T-cell (primary cell): Measurements from ENCODE around the gene AGAP9. TPM values are rescaled to one million over a fixed set of nuclear protein-coding genes. Genes with fewer than 3 reads are reported as not detected.
"Not testable (repeated sequence)": the region's sequence is repeated elsewhere in the genome, so short reads cannot be mapped to it uniquely, and the experiment has no call there.

ENCODE experiments used
- ATAC-seq, 4 experiments: fragments of 200-7000 bp in 3 of 4; fragments of 150-1000 bp in 1 of 4; cut with Tn5 transposase; replicated peaks in 1 of 4; 1 replicate in 3 of 4; 2 replicates in 1 of 4; pipeline ENCODE4 v1.10.0; 2021; ENCODE audit warnings: moderate library complexity in 3 of 4, mild to moderate bottlenecking in 2 of 4, moderate number of reproducible peaks in 1 of 4
- CTCF ChIA-PET, 2 donors: fragments of 300-600 bp; sonication (Branson Sonifier 250); formaldehyde crosslinking; loops; one replicate each; lab custom pipeline; 2022; ENCODE audit warnings: antibody characterized with exemption in 2 of 2; lab: Charles Lee
- POLR2A ChIA-PET, 2 donors: fragments of 300-600 bp; sonication (Branson Sonifier 250); formaldehyde crosslinking; loops; one replicate each; lab custom pipeline; 2022; ENCODE audit warnings: antibody characterized with exemption in 2 of 2; lab: Charles Lee
- DNase-seq, 35 experiments: peaks; one replicate each; pipeline versions ENCODE4 v3.0.0 to v3.0.0-alpha.2; 2013 to 2023
- H3K27ac ChIP-seq: one replicate; pipeline ENCODE4 v1.5.1; 2013; ENCODE audit warnings: low read length
- H3K27me3 ChIP-seq, 2 experiments: replicated peaks in 1 of 2; 1 replicate in 1 of 2; 2 replicates in 1 of 2; pipeline versions ENCODE4 v1.6.1 to v1.7.0; 2013; ENCODE audit warnings: low read length in 1 of 2, mixed read lengths in 1 of 2; ENCODE audit not compliant: control insufficient read depth in 2 of 2, insufficient read depth in 2 of 2; ENCODE audit errors: extremely low read depth in 1 of 2
- H3K36me3 ChIP-seq, 2 donors: 1 replicate in 1 of 2; 2 replicates in 1 of 2; pipeline versions ENCODE4 v1.6.1 to v1.7.0; 2013; ENCODE audit warnings: low read length in 1 of 2; ENCODE audit not compliant: control insufficient read depth in 2 of 2, insufficient read depth in 1 of 2; ENCODE audit errors: extremely low read depth in 1 of 2
- H3K4me1 ChIP-seq, 2 experiments: 1 replicate in 1 of 2; 2 replicates in 1 of 2; pipeline versions ENCODE4 v1.6.1 to v1.7.0; 2013; ENCODE audit warnings: low read length in 2 of 2, mixed read lengths in 1 of 2; ENCODE audit not compliant: insufficient read depth in 2 of 2, control insufficient read depth in 1 of 2; ENCODE audit errors: extremely low read depth in 1 of 2
- H3K4me3 ChIP-seq, 2 donors: 1 replicate in 1 of 2; 2 replicates in 1 of 2; pipeline versions ENCODE4 v1.5.1 to v1.7.0; 2013; ENCODE audit warnings: mild to moderate bottlenecking in 2 of 2, low read length in 1 of 2, moderate library complexity in 1 of 2; ENCODE audit not compliant: control insufficient read depth in 1 of 2; ENCODE audit errors: extremely low read depth in 1 of 2
- H3K9me3 ChIP-seq: 2 replicates; pipeline ENCODE4 v1.7.0; 2013
- H3K27ac Mint-ChIP-seq, 2 donors: one replicate each; pipeline ENCODE4 v1.8.0; 2020 to 2021; ENCODE audit warnings: mild to moderate bottlenecking in 2 of 2, mixed read lengths in 2 of 2
- H3K27me3 Mint-ChIP-seq, 2 donors: one replicate each; pipeline ENCODE4 v1.8.0; 2021 to 2022; ENCODE audit warnings: mixed read lengths in 2 of 2
- H3K36me3 Mint-ChIP-seq: one replicate; pipeline ENCODE4 v1.8.0; 2021; ENCODE audit warnings: mixed read lengths
- H3K4me1 Mint-ChIP-seq, 3 donors: one replicate each; pipeline ENCODE4 v1.8.0; 2020 to 2022; ENCODE audit warnings: mixed read lengths in 3 of 3, mild to moderate bottlenecking in 1 of 3
- H3K4me3 Mint-ChIP-seq, 3 donors: one replicate each; pipeline ENCODE4 v1.8.0; 2020 to 2022; ENCODE audit warnings: mild to moderate bottlenecking in 3 of 3, mixed read lengths in 3 of 3, moderate library complexity in 3 of 3
- H3K9me3 Mint-ChIP-seq, 3 donors: one replicate each; pipeline ENCODE4 v1.8.0; 2020 to 2022; ENCODE audit warnings: mixed read lengths in 3 of 3
- WGBS: methylation state at CpG from one replicate; pipeline ENCODE4 v1.1.5; 2013; ENCODE audit warnings: missing lambda C conversion rate; ENCODE audit not compliant: insufficient coverage; 5-methylcytosine and 5-hydroxymethylcytosine counted together
- total RNA-seq, 35 experiments: library from RNA in 6 of 35; stranded (reverse) in 6 of 35; fragments of 120-200 nt in 1 of 35; gene quantifications; one replicate each; pipeline versions ENCODE4 v1.2.1 to v1.2.4 and lab custom pipeline; 2013 to 2026

AGAP9 gene
- total RNA-seq, 5 donors from 2014 or later (not counting 1 experiment from before 2014, with no cell fraction given): 7.3 to 13.1 (median 8.8) TPM

- ATAC-seq: not testable (repeated sequence)
Observed at GRCh38 chr10:47472072-47472471, 51.4 kb downstream of the AGAP9 start.

DNA sequence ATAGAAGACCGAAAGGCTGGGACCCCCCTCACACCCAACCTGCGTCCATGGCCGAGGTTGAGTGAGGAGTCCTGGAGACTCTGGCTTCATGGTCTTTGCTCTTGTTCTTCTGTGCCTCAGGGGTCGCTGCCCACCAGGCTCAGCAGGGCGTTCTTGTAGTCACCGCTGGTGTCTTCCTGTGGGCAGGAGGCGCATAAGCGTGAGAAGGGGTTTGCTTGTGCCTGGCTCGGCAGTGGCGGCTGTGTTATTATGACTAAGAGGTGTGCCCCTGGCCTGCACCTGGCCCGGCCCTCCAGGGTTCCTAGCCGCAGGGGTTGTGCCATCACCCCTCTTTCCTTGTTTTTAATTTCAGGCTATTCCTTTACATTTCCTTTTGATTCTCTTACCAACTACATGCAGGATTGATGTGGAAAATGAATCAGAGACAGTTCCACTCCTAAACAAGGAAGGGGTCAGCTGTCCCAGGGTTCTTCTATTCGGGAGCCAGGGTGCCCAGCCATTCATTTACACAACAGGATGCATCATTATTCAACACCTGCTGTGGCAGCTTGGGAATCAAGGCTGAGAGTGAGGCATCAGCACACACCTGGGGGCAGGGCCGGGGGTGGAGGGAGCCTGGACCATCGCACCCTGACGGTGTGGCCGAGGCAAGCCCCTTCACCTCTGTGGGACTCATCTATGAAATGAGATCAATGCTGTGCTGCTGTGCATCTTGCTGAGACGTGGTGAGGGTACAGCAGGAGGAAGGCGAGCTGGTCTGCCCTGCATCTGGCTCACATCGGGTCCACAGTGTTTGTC is 54.5 kb downstream of the AGAP9 start:
- H3K4me1 ChIP-seq, CTCF ChIA-PET, H3K9me3 Mint-ChIP-seq, H3K27me3 ChIP-seq, H3K27ac Mint-ChIP-seq, H3K36me3 ChIP-seq, H3K27me3 Mint-ChIP-seq, H3K4me3 ChIP-seq, POLR2A ChIA-PET, H3K27ac ChIP-seq, H3K4me3 Mint-ChIP-seq, H3K4me1 Mint-ChIP-seq, DNase-seq, H3K36me3 Mint-ChIP-seq, H3K9me3 ChIP-seq, ATAC-seq: not testable (repeated sequence)
- WGBS: no CpG with 5 or more reads among the region's 20 CpGs

More at GRCh38 chr10:47472072-47472471, 51.4 kb downstream of the AGAP9 start:
- H3K4me3 ChIP-seq, POLR2A ChIA-PET, H3K27me3 Mint-ChIP-seq, H3K9me3 ChIP-seq, H3K4me1 ChIP-seq, H3K4me1 Mint-ChIP-seq, H3K36me3 ChIP-seq, H3K27ac ChIP-seq, H3K27ac Mint-ChIP-seq, DNase-seq, H3K4me3 Mint-ChIP-seq, H3K36me3 Mint-ChIP-seq, CTCF ChIA-PET, H3K9me3 Mint-ChIP-seq, H3K27me3 ChIP-seq: not testable (repeated sequence)
- WGBS: no CpG with 5 or more reads among the region's 5 CpGs

DNA sequence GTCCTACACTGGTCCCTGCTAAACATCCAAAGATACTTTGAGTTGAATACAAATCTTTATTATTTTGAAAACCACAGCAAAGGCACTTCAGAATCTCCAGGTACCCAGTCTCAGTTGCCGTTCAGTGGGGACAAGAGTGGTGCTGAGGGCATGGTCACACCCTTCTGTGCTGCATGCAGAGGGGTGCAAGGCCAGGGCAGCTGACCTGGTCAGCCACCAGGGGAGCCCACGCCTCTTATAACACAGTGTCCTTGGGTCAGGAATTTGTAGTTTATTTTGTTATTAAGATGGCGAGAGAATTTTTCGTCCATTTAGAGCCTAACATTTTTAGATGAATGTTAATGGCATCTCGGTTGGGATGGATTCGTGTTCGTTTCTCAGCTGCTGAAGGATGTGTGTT is 55.5 kb downstream of the AGAP9 start:
- H3K27ac Mint-ChIP-seq, ATAC-seq, H3K9me3 ChIP-seq, H3K27me3 ChIP-seq, H3K4me1 ChIP-seq, H3K36me3 Mint-ChIP-seq, H3K9me3 Mint-ChIP-seq, H3K27ac ChIP-seq, H3K27me3 Mint-ChIP-seq, H3K36me3 ChIP-seq, POLR2A ChIA-PET, H3K4me3 Mint-ChIP-seq, H3K4me1 Mint-ChIP-seq, CTCF ChIA-PET, DNase-seq, H3K4me3 ChIP-seq: not testable (repeated sequence)
- no CpG with 5 or more reads among the region's 7 CpGs for WGBS

DNA sequence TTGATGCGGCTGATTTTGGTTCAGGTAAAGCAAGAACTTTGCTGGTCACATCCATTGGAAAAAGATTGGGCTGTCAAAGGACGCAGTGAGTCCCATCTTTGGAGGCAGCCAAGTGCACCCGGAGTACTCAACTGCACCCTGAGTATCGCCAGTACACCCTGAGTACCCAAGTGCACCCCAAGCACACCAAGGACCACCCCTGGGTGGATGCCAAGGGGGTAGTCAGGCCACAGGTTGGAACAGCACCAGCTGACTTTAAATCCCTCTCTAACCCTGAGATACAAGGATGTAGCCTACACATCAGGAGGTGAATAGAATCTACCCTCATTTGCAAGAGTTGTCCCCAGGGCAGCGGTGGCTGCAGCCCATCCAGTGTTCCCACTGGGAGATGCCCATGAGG is 56.0 kb downstream of the AGAP9 start:
- not testable (repeated sequence) for DNase-seq, H3K36me3 Mint-ChIP-seq

DNA sequence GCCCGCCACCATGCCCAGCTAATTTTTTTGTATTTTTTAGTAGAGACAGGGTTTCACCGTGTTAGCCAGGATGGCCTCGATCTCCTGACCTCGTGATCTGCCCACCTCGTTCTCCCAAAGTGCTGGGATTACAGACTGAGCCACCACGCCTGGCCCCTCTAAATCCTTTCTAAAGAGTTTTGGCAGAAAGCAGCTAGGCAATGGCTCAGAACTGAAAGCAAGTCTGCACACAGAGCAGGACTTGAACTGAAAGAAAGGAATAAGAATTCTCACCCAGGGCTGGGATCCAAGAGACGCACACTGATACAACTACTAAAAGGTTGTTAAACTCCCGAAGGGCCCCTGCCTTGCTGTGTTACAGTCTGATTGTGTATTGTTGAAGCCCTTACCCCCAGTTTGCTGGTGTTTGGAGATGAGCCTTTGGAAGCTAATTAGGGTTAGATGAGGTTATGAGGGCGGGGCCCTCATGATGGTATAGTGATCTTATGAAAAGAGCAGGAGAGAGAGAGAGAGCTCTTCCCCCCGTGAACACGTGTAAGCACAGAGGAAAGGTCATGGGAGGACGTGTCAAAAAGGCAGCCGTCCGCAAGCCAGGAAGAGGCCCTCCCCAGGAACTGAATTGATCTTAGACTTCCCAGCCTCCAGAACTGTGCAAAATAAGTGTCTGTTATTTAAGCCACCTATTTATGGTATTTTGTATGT is 58.1 kb downstream of the AGAP9 start:
- H3K9me3 ChIP-seq, H3K4me3 ChIP-seq, H3K36me3 ChIP-seq, H3K9me3 Mint-ChIP-seq, H3K36me3 Mint-ChIP-seq, ATAC-seq, H3K27me3 Mint-ChIP-seq, H3K4me1 ChIP-seq, H3K4me3 Mint-ChIP-seq, H3K27ac Mint-ChIP-seq, H3K27me3 ChIP-seq, DNase-seq, H3K27ac ChIP-seq, H3K4me1 Mint-ChIP-seq, CTCF ChIA-PET, POLR2A ChIA-PET: not testable (repeated sequence)
- 76% methylated on average over 4 of the region's 14 CpGs for WGBS

More for the DNA sequence above, 56.0 kb downstream of the AGAP9 start:
- H3K27ac ChIP-seq, H3K4me3 Mint-ChIP-seq, H3K27me3 Mint-ChIP-seq, H3K4me1 Mint-ChIP-seq, POLR2A ChIA-PET, H3K4me1 ChIP-seq, H3K9me3 Mint-ChIP-seq, H3K4me3 ChIP-seq, H3K36me3 ChIP-seq, H3K27ac Mint-ChIP-seq, H3K9me3 ChIP-seq, ATAC-seq, CTCF ChIA-PET, H3K27me3 ChIP-seq: not testable (repeated sequence)
- WGBS: no CpG with 5 or more reads among the region's 5 CpGs

DNA sequence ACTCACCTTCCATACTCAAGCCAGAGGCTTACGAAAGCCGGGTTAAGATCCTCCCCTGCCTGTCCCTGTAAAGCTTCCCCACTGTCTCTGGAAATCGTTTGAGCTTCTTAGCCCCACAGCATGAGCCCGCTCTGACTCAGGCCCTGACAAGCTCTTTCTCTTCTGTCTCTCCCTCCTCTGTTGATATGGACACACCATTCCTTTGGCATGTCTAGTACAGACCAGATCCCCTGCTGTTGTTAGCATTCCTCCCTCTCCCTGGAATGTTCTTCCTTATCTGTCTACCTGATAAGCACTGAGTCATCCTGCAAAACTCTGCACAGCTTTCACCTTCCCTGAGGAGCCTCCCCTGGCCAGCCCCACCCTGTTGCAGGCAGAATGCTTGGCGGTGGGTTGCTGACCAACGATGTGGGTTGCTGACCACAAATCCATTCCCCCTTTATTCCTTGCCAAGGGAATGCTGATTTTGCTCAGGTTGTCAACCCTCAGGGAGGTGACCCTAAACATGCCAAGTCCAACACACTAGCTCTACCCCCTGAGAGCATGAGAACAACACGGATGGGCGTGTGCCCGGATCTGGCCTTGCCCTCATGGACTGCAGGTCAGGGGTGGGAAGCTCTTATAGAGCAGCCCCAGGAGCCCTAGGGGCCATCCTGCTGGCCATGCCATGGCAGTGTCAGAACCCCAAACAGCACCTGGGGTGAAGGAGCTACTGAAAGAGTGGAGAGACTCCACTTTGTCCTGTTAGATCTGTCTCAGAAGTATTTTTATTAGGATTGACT is 60.7 kb downstream of the AGAP9 start:
- H3K27me3 Mint-ChIP-seq, H3K36me3 ChIP-seq, H3K4me3 ChIP-seq, H3K36me3 Mint-ChIP-seq, H3K9me3 ChIP-seq, POLR2A ChIA-PET, H3K27ac ChIP-seq, CTCF ChIA-PET, H3K27ac Mint-ChIP-seq, H3K27me3 ChIP-seq, H3K9me3 Mint-ChIP-seq, H3K4me1 ChIP-seq, ATAC-seq, H3K4me1 Mint-ChIP-seq, DNase-seq, H3K4me3 Mint-ChIP-seq: not testable (repeated sequence)
- no CpG with 5 or more reads among the region's 9 CpGs for WGBS
